Measurements from ENCODE around the gene GFOD1.

Gene GFOD1

DNA sequence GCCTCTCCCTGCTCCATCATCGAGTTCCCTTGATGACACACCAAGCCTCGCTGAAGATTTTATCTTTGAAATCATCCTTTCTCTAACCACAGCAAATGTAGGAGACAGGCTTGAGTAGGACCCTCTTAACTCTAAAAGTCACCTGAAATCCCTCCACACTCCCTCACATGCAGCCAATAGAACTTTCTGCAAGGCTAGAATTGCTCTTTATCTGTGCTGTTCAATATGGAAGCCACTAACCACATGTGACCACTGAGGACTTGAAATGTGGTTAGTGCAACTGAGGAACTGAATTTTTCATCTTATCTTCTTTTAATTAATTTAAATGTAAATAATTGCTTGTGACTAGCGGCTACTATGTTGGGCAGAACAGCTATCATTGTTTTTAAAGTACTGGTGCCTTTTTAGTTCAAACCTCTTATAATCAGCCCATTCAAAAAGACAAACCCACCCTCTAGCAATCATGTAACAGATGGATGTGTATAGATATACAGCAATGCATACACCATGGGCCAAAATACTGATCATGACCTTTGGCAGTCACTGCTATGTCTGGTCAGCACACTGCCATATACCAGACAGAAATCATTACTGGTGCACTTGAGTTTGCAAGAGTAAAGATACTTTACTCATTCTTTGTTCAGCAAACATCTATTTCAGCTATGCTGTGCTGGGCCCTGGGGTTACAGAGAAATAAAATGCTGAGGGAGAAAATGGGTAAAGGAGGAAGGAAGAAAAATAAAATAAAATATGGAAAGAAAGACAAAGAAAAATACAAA lies 50.0 kb downstream of the GFOD1 start:
- Histone ChIP-seq H3K4me2 (ENCODE audit: low read length) (no peak overlapping the region), H3K9me3 (ENCODE audit: control insufficient read depth, insufficient read depth, low read length) (peaks cover 6% of the 10 kb centered on the region; the same call in 1 of the 2 replicates), H3F3A (ENCODE audit: control insufficient read depth, insufficient read depth) (no peaks in the 10 kb centered on the region), H3K36me3 (ENCODE audit: control insufficient read depth, low read length) (no peaks in the 10 kb centered on the region), H3K4me1 (ENCODE audit: control insufficient read depth, low read length) (no peaks in the 10 kb centered on the region), H3K27me3 (ENCODE audit: control insufficient read depth, low read length) (no peaks in the 10 kb centered on the region), H3K4me3 (ENCODE audit: low read length) (no peak overlapping the region), H4K20me1 (ENCODE audit: control insufficient read depth, insufficient read depth, low read depth, low read length) (no peaks in the 10 kb centered on the region), H3K9me2 (replicated peaks; ENCODE audit: control insufficient read depth, low read length) (no peaks in the 10 kb centered on the region), H3K79me2 (ENCODE audit: control insufficient read depth, low read length) (no peaks in the 10 kb centered on the region), H3K27ac (ENCODE audit: low read depth, low read length) (no peak overlapping the region)
- TF ChIP-seq EZH2phosphoT487 (IDR thresholded peaks at IDR 0.05; ENCODE audit: borderline replicate concordance, low read length) (no peak), CTCF (IDR thresholded peaks at IDR 0.05; ENCODE audit: low read depth, low read length, poor library complexity, severe bottlenecking) (no peak)

DNA sequence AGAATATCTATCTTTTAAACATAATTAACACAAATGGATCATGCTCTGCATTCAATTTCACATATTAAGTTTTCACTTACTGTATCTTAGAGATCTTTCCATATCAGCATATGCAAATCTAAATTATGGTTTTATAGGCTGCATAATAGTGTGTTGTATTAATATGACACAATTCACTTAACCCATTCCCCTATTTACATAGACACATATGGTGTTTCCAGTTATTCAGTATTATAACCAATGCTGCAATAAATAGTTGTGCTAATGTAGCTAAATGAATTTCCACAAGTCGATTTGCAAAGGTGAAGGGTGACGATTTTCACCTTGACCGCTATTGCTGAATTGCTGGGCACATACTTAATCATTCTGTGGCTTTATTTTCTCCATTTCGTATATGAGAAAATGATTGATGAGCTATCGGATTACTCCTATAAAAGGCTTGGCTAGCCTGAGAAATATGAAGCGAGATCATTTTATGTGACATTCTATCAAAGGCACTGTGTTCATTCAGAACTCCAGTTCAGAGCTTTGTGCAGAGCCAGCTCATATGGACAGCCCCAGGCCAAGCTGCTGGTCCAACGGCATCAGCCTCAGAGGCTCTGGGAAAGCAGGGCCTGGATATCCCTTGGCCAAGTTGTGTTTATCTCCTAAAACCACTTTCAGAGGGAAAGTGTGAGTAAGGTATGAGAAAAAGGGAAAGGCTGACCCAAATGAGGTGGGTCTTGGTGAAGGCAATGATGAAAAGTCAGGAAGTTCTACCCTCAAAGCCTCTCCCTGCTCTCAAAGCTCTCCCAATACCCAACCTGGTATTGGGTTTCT lies 50.8 kb downstream of the GFOD1 start:
- no peaks in the 10 kb centered on the region for H3K36me3 ChIP-seq (ENCODE audit: control insufficient read depth, low read length)
- H3F3A ChIP-seq (ENCODE audit: control insufficient read depth, insufficient read depth), result no peaks in the 10 kb centered on the region
- H3K79me2 ChIP-seq (ENCODE audit: control insufficient read depth, low read length), result no peaks in the 10 kb centered on the region
- no peak overlapping the region for H3K4me2 ChIP-seq (ENCODE audit: low read length)
- no peak for TF ChIP-seq CTCF (IDR thresholded peaks at IDR 0.05; ENCODE audit: low read depth, low read length, poor library complexity, severe bottlenecking)
- no peak for TF ChIP-seq EZH2phosphoT487 (IDR thresholded peaks at IDR 0.05; ENCODE audit: borderline replicate concordance, low read length)
- H3K27ac ChIP-seq (ENCODE audit: low read depth, low read length), result no peak overlapping the region
- peaks cover 6% of the 10 kb centered on the region; the same call in 1 of the 2 replicates for H3K9me3 ChIP-seq (ENCODE audit: control insufficient read depth, insufficient read depth, low read length)
- no peaks in the 10 kb centered on the region for H4K20me1 ChIP-seq (ENCODE audit: control insufficient read depth, insufficient read depth, low read depth, low read length)
- H3K27me3 ChIP-seq (ENCODE audit: control insufficient read depth, low read length), result no peaks in the 10 kb centered on the region
- H3K9me2 ChIP-seq (replicated peaks; ENCODE audit: control insufficient read depth, low read length), result no peaks in the 10 kb centered on the region
- H3K4me1 ChIP-seq (ENCODE audit: control insufficient read depth, low read length), result peaks cover 2% of the 10 kb centered on the region
- H3K4me3 ChIP-seq (ENCODE audit: low read length), result no peak overlapping the region

- H3K9me3 ChIP-seq (ENCODE audit: control insufficient read depth, insufficient read depth, low read length), result peaks cover 6% of the 10 kb centered on the region; the same call in 1 of the 2 replicates
- H3K27ac ChIP-seq (ENCODE audit: low read depth, low read length), result no peak overlapping the region
- H3K4me1 ChIP-seq (ENCODE audit: control insufficient read depth, low read length), result peaks cover 7% of the 10 kb centered on the region
- H3K36me3 ChIP-seq (ENCODE audit: control insufficient read depth, low read length), result no peaks in the 10 kb centered on the region
- no peak overlapping the region for H3K4me3 ChIP-seq (ENCODE audit: low read length)
- no peak for TF ChIP-seq CTCF (IDR thresholded peaks at IDR 0.05; ENCODE audit: low read depth, low read length, poor library complexity, severe bottlenecking)
- no peaks in the 10 kb centered on the region for H3K27me3 ChIP-seq (ENCODE audit: control insufficient read depth, low read length)
- H4K20me1 ChIP-seq (ENCODE audit: control insufficient read depth, insufficient read depth, low read depth, low read length), result no peaks in the 10 kb centered on the region
- no peaks in the 10 kb centered on the region for H3F3A ChIP-seq (ENCODE audit: control insufficient read depth, insufficient read depth)
- H3K4me2 ChIP-seq (ENCODE audit: low read length), result no peak overlapping the region
- H3K79me2 ChIP-seq (ENCODE audit: control insufficient read depth, low read length), result no peaks in the 10 kb centered on the region
- no peaks in the 10 kb centered on the region for H3K9me2 ChIP-seq (replicated peaks; ENCODE audit: control insufficient read depth, low read length)
These were observed 51.7 kb downstream of the GFOD1 start for GRCh38 chr6:13435477-13436246.
